ENCODE results near the gene MAFB. TPM values are rescaled to one million over a fixed set of nuclear protein-coding genes. Genes with fewer than 3 reads are reported as not detected.
A peak's percentile ranks its signal among the peaks of the same experiment; 100 is the strongest.

Gene MAFB
- total RNA-seq, 1 donor from 2014 or later, result 80.5 TPM

- intact Hi-C loops (cut with DNase I), result loop anchor here (5.0 to 10.0 kb wide), 2 partner anchors 537 to 804 kb away; no protein-coding TSS in a partner anchor
- Histone ChIP-seq H3K9me3 (no peaks in the 10 kb centered on the region), H3K4me1 (peaks cover 9% of the 10 kb centered on the region), H3K27me3 (no peaks in the 10 kb centered on the region), H3K27ac (no peak overlapping the region), H3K4me3 (no peak overlapping the region), H3K36me3 (no peaks in the 10 kb centered on the region)
- DNase-seq (ENCODE audit: extremely low spot score in 2 of 2), result no peak
- TF ChIP-seq POLR2AphosphoS5 (IDR thresholded peaks at IDR 0.05; ENCODE audit: insufficient read depth in 1 of 2, low read depth in 1 of 2), result no peak
- TF ChIP-seq, protein P1, sequence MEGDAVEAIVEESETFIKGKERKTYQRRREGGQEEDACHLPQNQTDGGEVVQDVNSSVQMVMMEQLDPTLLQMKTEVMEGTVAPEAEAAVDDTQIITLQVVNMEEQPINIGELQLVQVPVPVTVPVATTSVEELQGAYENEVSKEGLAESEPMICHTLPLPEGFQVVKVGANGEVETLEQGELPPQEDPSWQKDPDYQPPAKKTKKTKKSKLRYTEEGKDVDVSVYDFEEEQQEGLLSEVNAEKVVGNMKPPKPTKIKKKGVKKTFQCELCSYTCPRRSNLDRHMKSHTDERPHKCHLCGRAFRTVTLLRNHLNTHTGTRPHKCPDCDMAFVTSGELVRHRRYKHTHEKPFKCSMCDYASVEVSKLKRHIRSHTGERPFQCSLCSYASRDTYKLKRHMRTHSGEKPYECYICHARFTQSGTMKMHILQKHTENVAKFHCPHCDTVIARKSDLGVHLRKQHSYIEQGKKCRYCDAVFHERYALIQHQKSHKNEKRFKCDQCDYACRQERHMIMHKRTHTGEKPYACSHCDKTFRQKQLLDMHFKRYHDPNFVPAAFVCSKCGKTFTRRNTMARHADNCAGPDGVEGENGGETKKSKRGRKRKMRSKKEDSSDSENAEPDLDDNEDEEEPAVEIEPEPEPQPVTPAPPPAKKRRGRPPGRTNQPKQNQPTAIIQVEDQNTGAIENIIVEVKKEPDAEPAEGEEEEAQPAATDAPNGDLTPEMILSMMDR (IDR thresholded peaks at IDR 0.05), result no peak
- no peak for TF ChIP-seq POLR2A (IDR thresholded peaks at IDR 0.05)
Measured at GRCh38 chr20:40691566-40692239, 2.7 kb upstream of the MAFB start.

DNA sequence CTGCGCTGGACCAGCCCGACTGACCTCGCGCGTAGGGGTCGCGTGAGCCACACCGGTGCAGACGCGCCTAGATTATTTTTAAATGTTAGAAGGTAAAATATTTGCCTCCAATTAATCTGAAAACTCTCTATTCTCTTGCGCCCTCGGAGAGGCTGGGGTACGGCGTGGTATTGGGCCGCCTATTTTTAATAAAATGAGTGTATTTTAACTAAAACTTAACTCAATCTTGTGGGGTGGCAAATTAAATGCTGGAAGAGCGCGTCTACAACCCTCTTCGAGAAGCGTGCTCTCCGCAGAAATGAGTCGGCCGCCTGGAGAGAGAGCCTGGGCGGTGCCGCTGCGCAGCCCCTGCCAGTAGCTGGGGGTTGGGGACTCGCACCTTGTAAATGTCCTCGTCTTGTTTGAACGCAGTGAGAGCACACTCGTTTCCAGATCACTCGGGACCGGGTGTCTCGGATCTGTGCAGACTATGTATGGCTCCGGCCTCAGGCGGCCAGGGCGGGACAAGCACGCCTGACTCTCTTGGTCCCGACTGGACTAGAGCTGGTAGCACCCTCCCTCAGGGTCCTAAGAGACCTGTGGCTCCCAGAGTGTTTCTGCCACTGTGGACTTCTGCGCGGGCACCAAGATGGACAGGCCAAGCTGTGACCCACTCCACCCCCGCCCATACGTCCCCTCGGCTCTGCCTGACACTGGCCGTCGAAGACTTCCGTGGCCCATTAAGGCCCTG, 2.0 kb upstream of the MAFB start:
- H3K36me3 ChIP-seq, result no peaks in the 10 kb centered on the region
- DNase-seq (ENCODE audit: extremely low spot score in 2 of 2), result no peak
- no peak overlapping the region for H3K27ac ChIP-seq
- peaks cover 9% of the 10 kb centered on the region for H3K4me1 ChIP-seq
- H3K9me3 ChIP-seq, result no peaks in the 10 kb centered on the region
- intact Hi-C loops (cut with DNase I), result loop anchor here (5.0 to 10.0 kb wide), 2 partner anchors 536 to 804 kb away; no protein-coding TSS in a partner anchor
- no peak for TF ChIP-seq POLR2AphosphoS5 (IDR thresholded peaks at IDR 0.05; ENCODE audit: insufficient read depth in 1 of 2, low read depth in 1 of 2)
- TF ChIP-seq, protein P1 (IDR thresholded peaks at IDR 0.05), result no peak
- TF ChIP-seq POLR2A (IDR thresholded peaks at IDR 0.05), result no peak
- H3K4me3 ChIP-seq, result peak overlapping the region; percentile 54 to 68
- no peaks in the 10 kb centered on the region for H3K27me3 ChIP-seq

GRCh38 chr20:40689943-40690835, 1.2 kb upstream of the MAFB start:
- TF ChIP-seq POLR2AphosphoS5 (IDR thresholded peaks at IDR 0.05; ENCODE audit: insufficient read depth in 1 of 2, low read depth in 1 of 2) (peak; percentile 48 to 69), POLR2A (IDR thresholded peaks at IDR 0.05) (peak in 1 of 2 donors; percentile 21)
- TF ChIP-seq, protein P1 (IDR thresholded peaks at IDR 0.05), result peak; percentile 47 to 93 (median 89)
- H3K9me3 ChIP-seq, result no peaks in the 10 kb centered on the region
- intact Hi-C loops (cut with DNase I), result loop anchor here (5.0 to 10.0 kb wide), 3 partner anchors 185 to 803 kb away; no protein-coding TSS in a partner anchor
- DNase-seq (ENCODE audit: extremely low spot score in 2 of 2), result no peak
- H3K4me1 ChIP-seq, result peaks cover 13% of the 10 kb centered on the region
- peak overlapping the region; percentile 54 to 68 for H3K4me3 ChIP-seq
- no peaks in the 10 kb centered on the region for H3K36me3 ChIP-seq
- no peaks in the 10 kb centered on the region for H3K27me3 ChIP-seq
- peak overlapping the region; percentile 86 for H3K27ac ChIP-seq

DNA sequence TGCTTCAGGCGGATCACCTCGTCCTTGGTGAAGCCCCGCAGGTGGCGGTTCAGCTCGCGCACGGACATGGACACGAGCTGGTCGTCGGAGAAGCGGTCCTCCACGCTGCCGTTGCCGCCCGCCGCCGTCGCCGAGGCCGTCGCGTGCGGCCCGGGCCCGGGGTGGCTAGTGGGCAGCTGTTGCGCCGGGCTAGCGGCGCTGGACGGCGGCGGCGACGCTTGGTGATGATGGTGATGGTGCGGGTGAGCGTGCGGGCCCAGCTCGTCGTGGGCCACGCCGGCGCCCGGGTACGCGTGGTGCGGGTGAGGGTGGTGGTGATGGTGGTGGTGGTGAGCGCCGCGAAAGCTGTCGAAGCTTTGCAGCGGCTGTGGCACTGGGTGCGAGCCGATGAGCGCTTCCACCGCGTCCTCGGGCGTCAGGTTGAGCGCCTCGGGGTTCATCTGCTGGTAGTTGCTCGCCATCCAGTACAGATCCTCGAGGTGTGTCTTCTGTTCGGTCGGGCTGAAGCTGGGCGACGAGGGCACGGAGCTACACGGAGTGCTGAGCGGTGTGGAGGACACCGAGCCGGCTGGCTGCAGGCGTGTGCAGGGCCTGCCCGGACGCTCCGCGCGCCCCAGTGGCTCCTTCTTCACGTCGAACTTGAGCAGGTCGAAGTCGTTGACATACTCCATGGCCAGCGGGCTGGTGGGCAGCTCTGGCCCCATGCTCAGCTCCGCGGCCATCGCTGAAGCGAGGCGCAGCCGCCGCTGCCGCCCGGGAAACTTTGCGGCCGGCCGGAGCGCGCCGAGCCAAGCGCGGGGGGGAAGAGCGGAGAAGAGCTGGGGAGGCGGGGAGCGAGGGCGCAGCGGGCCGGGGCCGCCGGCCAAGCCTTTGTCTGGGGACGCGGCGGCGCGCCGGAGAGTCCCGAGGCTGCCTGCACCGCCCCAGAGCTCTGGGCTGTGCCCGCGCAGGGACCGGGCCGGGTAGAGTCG, 622 bp downstream of the MAFB start:
- TF ChIP-seq POLR2A (IDR thresholded peaks at IDR 0.05) (no peak), POLR2AphosphoS5 (IDR thresholded peaks at IDR 0.05; ENCODE audit: insufficient read depth in 1 of 2, low read depth in 1 of 2) (no peak)
- TF ChIP-seq, protein P1 (IDR thresholded peaks at IDR 0.05), result no peak
- H3K27ac ChIP-seq, result peak overlapping the region; percentile 87
- no peak for DNase-seq (ENCODE audit: extremely low spot score in 2 of 2)
- peaks cover 26% of the 10 kb centered on the region for H3K4me1 ChIP-seq
- H3K9me3 ChIP-seq, result no peaks in the 10 kb centered on the region
- peak overlapping the region; percentile 54 to 68 for H3K4me3 ChIP-seq
- H3K36me3 ChIP-seq, result no peaks in the 10 kb centered on the region
- no peaks in the 10 kb centered on the region for H3K27me3 ChIP-seq
- intact Hi-C loops (cut with DNase I), result loop anchor here (10.0 kb wide), 1 partner anchor 184 kb away; no protein-coding TSS in a partner anchor

Measured in vagina (tissue), 2 donors.